Sciatic nerve (tissue), 2 donors: ENCODE measurements around the gene CNOT9. TPM values are rescaled to one million over a fixed set of nuclear protein-coding genes. Genes with fewer than 3 reads are reported as not detected.

ENCODE experiments used
- ATAC-seq: fragments of 200-7000 bp; cut with Tn5 transposase; one replicate; pipeline ENCODE4 v1.9.1; 2020; ENCODE audit warnings: mild to moderate bottlenecking, moderate library complexity
- DNase-seq: peaks from one replicate; pipeline ENCODE4 v3.0.0-alpha.2; 2020; ENCODE audit warnings: low spot score
- intact Hi-C: fragments of 100-400 bp; cut with DNase I; formaldehyde crosslinking; loops from one replicate; pipeline ENCODE4 v1.14.2; 2022
- total RNA-seq: library from RNA; stranded (reverse); fragmentation: NEBNext Ultra II Directional; extraction: Animal tissue kit (Norgen Biotek cat#: 25700); gene quantifications from one replicate; pipeline ENCODE4 v1.2.1, GENCODE V29; 2021
- donor health status: DM: no; HTN: no; CAD: no.
- donor health status: DM: no; HTN: no; CAD: no.

CNOT9 gene
- total RNA-seq, 1 donor from 2014 or later, result 30.4 TPM

DNA sequence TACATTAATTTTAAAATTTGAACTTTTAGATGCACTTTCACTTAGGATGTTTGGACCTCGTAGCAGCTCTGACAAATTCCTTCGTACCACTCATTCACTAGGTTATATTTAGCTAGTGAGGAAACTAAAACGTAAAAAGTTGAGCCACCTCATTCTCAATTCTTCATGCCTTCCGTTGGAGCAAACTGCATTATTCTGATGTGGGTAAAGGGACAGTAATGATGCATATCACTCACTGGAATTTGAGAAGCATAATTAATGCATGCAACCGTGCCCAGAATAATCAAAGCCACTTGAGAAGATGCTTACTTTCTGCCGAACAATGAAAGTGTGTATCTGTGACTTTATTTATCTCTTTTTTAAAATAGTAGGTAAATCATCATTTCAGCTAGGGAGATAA is 2.2 kb downstream of the CNOT9 start:
- DNase-seq, result no peak
- ATAC-seq, result no peak
- intact Hi-C loops, result no loop called here

DNA sequence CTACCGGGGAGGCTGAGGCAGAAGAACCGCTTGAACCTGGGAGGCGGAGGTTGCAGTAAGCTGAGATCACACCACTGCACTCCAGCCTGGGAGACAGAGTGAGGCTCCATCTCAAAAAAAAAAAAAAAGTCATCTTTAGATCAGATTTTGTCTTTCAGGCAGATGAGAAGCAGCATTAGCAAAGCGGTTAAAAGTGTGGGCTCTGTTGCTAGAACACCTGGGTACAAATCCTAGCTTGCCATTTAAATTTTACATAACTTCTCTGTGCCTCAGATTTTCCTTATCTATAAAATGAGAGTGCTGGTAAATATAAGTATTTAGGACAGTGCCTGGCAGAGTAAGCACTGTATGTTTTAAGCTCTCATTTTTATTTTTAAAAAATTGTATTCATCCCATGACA is 8.2 kb downstream of the CNOT9 start:
- ATAC-seq, result no peak
- intact Hi-C loops, result no loop called here
- DNase-seq, result no peak

- DNase-seq (no peak), ATAC-seq (no peak)
- intact Hi-C loops, result no loop called here
These were observed 9.0 kb downstream of the CNOT9 start for GRCh38 chr2:218577482-218578220.

- DNase-seq (no peak), ATAC-seq (no peak)
- intact Hi-C loops, result no loop called here
These were observed 9.7 kb downstream of the CNOT9 start for GRCh38 chr2:218578272-218578877.

DNA sequence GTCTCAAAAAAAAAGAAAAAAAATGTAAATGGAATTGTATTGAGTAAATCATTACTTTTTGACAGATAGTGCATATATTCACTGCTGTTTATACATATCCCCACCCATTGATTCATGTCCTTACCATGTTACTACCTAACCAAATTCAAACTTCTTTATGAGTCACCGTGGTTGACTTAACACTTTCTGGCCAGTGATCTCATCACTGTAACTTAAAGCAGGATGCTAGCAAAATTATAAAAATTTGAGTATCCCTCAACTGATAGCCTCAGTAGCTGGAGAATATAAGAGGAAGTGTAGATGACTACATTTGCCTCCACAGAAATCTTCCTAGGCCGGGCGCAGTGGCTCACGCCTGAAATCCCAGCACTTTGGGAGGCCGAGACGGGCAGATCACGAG is 13.4 kb downstream of the CNOT9 start:
- ATAC-seq, result no peak
- intact Hi-C loops, result no loop called here
- DNase-seq, result no peak

- DNase-seq (no peak), ATAC-seq (no peak)
- intact Hi-C loops, result no loop called here
These were observed 15.6 kb downstream of the CNOT9 start for GRCh38 chr2:218583983-218584850.

DNA sequence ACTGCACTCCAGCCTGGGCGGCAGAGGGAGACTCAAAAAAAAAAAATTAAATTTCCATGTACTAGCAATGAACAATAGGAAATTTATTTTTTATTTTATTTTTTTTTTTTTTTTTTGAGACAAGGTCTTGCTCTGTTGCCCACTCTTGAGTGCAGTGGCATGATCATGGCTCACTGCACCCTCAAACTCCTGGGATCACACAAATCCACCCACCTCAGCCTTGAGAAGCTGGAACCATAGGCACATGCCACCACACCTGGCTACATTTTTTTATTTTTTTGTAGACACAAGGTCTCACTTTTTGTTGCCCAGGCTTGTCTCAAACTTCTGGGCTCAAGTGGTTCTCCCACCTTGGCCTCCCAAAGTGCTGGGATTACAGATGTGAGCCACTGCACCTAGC is 16.9 kb downstream of the CNOT9 start:
- no peak for DNase-seq
- ATAC-seq, result no peak
- intact Hi-C loops, result no loop called here

DNA sequence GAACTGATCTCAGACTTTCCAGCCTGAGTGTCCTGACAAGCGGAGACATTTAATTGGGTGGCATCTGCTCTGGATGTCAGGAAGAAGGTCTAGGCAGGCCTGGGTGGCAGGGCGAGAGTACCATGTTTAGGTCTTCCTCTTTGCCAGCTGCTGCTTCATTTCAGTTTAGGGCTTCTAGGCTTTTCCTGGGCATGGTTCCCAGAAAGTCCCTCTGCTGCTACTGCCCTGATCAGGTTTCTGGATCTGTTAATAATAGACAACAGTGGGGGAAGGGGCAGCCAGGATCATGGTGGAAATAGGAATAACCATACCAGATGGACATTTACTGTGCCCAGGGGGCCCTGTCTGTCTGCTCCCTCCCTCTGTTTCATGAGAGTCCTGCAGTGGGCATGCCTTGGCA is 36.8 kb downstream of the CNOT9 start:
- no peak for ATAC-seq
- DNase-seq, result no peak
- intact Hi-C loops, result no loop called here

GRCh38 chr2:218607436-218608115 is 38.9 kb downstream of the CNOT9 start, which contains the start of gene PLCD4:
PLCD4 (plus strand) TSS chr2:218607899; CDS start chr2:218615740, 7,841 bp downstream.
- ATAC-seq, result peak; percentile 92
- intact Hi-C loops, result no loop called here
- DNase-seq, result peak; percentile 62

- ATAC-seq (no peak), DNase-seq (no peak)
- intact Hi-C loops, result no loop called here
These were observed 47.3 kb downstream of the CNOT9 start for GRCh38 chr2:218615868-218616315.

DNA sequence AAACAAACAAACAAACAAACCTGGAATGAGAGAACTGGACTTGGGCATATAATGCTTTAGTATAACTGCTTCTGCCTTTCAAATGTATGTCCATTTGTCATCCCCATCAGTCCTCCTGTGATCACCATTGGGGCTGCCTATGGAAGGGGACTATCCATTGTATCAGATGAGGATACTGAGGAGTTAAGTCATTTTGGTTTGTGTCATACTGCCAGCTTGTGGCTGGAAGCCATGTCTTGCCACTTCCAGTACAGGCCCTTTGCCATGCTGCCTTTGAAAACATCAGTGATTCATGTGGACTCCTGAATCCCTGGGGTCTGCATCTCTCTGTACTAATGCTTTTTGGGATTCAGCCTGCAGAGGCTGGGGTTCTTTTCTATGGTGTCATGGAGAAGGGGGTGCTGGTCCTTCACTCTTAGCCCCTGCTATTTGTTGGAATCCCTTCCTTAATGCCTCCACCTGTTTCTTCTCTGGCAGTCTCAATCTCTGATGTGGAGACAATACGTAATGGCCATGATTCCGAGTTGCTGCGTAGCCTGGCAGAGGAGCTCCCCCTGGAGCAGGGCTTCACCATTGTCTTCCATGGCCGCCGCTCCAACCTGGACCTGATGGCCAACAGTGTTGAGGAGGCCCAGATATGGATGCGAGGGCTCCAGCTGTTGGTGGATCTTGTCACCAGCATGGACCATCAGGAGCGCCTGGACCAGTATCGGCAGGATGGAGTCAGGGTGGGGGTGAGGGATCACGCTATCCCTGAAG is 49.6 kb downstream of the CNOT9 start:
- intact Hi-C loops, result no loop called here
- ATAC-seq (peak; percentile 26), DNase-seq (no peak)

DNA sequence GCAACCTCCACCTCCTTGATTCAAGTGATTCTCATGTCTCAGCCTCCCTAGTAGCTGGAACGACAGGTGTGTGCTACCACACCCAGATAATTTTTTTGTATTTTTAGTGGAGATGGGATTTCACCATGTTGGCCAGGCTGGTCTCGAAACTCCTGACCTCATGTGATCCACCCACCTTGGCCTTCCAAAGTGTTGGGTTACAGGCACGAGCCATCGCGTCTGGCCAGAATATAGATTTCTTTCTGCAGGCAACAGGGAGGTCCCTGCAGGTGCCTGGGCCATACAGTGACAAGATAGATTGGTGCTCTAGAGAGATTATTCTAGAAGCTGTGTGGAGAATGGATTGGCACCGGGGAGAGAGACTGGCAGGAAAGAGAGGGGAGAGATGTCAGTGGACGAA is 52.4 kb downstream of the CNOT9 start:
- intact Hi-C loops, result no loop called here
- ATAC-seq (no peak), DNase-seq (no peak)

DNA sequence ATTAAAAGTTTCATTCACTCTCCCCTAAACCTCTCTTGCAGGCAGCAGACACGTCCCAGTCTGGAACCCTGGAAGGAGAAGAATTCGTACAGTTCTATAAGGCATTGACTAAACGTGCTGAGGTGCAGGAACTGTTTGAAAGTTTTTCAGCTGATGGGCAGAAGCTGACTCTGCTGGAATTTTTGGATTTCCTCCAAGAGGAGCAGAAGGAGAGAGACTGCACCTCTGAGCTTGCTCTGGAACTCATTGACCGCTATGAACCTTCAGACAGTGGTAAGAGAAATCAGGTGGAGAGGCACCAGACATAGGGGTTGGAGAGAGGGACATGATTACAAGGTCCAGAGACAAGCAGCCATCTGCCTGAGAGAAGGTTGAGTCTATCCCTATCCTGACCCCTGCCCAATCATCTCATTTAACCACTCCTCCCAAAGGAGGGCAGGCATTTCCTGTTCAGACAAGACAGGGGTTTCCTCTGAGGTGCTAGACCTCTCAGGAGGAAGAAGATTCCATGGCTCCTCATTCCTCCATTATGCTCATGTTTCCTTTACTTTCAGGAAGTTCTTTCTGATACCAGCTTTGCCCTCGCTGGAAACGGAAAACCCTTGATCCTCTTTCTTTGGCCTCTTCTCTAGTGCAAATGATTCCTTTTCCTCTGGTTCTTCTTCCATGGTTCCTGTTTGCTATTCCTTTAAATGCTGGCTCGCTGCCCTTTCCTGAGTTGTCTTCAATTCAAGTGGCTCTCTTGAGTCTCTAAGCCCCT is 54.1 kb downstream of the CNOT9 start:
- ATAC-seq, result no peak
- DNase-seq, result no peak
- intact Hi-C loops, result no loop called here

DNA sequence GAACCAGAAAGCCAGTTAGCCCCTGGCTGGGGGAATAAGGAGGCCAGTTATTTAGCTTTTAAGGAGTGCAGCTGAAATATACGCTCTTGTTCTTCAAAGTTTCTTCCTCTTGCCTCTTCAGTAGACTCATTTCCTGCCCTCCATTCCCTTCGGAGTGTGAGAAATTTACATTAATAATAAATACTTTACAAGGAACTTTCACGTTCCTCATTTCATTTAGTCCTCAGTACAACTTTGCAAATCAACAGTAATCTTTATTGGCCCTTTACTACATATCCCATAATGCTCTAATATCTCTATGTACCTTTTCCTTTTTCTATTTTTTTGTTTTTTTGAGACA is 54.7 kb downstream of the CNOT9 start:
- DNase-seq, result no peak
- intact Hi-C loops, result no loop called here
- no peak for ATAC-seq

GRCh38 chr2:218626369-218626768 is 57.7 kb downstream of the CNOT9 start:
- DNase-seq (no peak), ATAC-seq (no peak)
- intact Hi-C loops, result no loop called here

- no peak for ATAC-seq
- DNase-seq, result no peak
- intact Hi-C loops, result no loop called here
These were observed 59.3 kb downstream of the CNOT9 start for GRCh38 chr2:218627939-218628338.

DNA sequence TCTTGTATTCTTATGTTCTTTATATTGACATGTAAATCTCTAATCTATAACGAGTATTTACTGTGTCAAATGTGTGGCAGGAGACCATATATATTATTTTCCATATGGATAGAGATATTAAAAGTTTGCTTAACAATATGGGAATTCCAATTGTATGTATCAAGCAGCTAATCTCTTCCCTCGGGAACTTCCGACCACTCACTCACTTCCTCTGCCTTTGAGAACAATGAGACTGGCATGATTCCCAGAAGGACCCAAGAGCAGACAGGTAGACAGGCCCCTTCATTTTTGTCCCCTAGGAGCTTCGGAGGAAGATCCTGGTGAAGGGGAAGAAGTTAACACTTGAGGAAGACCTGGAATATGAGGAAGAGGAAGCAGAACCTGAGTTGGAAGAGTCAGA is 63.2 kb downstream of the CNOT9 start:
- ATAC-seq, result no peak
- intact Hi-C loops, result no loop called here
- DNase-seq, result no peak

GRCh38 chr2:218635719-218636118 is 67.1 kb downstream of the CNOT9 start:
- ATAC-seq (no peak), DNase-seq (no peak)
- intact Hi-C loops, result no loop called here
